ENCODE data around the gene ARHGAP19. TPM values are rescaled to one million over a fixed set of nuclear protein-coding genes. Genes with fewer than 3 reads are reported as not detected.

ARHGAP19 gene
- total RNA-seq, 3 donors from 2014 or later, result 5.9 to 10.7 (median 8.8) TPM

GRCh38 chr10:97325754-97326153 is 33.3 kb upstream of the ARHGAP19 start:
- TF ChIP-seq, protein P1, sequence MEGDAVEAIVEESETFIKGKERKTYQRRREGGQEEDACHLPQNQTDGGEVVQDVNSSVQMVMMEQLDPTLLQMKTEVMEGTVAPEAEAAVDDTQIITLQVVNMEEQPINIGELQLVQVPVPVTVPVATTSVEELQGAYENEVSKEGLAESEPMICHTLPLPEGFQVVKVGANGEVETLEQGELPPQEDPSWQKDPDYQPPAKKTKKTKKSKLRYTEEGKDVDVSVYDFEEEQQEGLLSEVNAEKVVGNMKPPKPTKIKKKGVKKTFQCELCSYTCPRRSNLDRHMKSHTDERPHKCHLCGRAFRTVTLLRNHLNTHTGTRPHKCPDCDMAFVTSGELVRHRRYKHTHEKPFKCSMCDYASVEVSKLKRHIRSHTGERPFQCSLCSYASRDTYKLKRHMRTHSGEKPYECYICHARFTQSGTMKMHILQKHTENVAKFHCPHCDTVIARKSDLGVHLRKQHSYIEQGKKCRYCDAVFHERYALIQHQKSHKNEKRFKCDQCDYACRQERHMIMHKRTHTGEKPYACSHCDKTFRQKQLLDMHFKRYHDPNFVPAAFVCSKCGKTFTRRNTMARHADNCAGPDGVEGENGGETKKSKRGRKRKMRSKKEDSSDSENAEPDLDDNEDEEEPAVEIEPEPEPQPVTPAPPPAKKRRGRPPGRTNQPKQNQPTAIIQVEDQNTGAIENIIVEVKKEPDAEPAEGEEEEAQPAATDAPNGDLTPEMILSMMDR (IDR thresholded peaks at IDR 0.05), result no peak
- Histone ChIP-seq H3K9me3 (no peaks in the 10 kb centered on the region), H3K4me1 (ENCODE audit: low read depth) (peaks cover 47% of the 10 kb centered on the region), H3K4me3 (no peak overlapping the region), H3K36me3 (ENCODE audit: low read depth) (no peaks in the 10 kb centered on the region)
- DNase-seq (no peak), ATAC-seq (no peak)
- intact Hi-C loops (cut with DNase I, micrococcal nuclease), result no loop called here

DNA sequence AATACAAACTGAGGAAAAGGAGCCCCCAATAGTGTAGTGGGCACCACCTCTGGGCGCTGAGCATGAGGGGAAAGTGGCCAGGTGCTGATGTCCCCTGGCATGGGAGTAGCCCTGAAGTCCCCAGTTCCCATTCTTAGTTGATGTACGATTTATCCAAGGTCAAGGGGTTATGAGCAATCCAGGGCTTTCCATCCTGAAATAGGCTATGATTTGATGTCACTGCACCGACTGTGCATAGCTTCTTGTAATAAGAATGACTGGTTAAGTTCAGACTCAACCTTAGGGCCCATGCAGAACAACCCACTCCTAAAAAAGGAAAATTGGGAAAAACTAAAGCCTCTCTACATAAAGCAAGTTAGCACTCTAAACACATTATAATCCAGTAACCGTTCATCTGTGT is 31.1 kb upstream of the ARHGAP19 start:
- no peak for ATAC-seq
- intact Hi-C loops (cut with DNase I, micrococcal nuclease), result no loop called here
- no peak for DNase-seq
- Histone ChIP-seq H3K4me1 (ENCODE audit: low read depth) (peaks cover 30% of the 10 kb centered on the region), H3K36me3 (ENCODE audit: low read depth) (no peaks in the 10 kb centered on the region), H3K9me3 (no peaks in the 10 kb centered on the region), H3K4me3 (no peak overlapping the region)
- TF ChIP-seq, protein P1 (IDR thresholded peaks at IDR 0.05), result no peak

DNA sequence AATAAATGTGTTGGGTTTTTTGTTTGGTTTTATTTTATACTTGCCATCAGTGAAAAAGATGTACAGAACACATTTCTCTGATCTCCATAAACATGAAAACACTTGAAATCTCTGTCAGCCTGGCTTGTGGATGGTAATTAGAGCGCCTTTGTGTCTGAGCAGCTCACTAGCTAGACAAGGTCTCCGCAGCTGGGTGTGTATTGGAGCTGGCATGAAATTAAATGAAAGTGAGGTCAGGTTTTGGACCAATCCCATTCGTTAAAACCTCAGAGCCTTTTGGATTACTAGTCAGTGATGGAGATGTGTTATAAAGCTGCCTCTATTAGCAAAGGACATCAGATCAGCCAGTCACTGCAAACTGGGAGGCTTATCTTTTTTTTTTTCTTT is 29.4 kb upstream of the ARHGAP19 start:
- no peak for ATAC-seq
- Histone ChIP-seq H3K36me3 (ENCODE audit: low read depth) (no peaks in the 10 kb centered on the region), H3K9me3 (no peaks in the 10 kb centered on the region), H3K4me1 (ENCODE audit: low read depth) (peaks cover 14% of the 10 kb centered on the region), H3K4me3 (no peak overlapping the region)
- intact Hi-C loops (cut with DNase I, micrococcal nuclease), result no loop called here
- DNase-seq, result no peak
- TF ChIP-seq, protein P1 (IDR thresholded peaks at IDR 0.05), result no peak

GRCh38 chr10:97321032-97321803 is 28.8 kb upstream of the ARHGAP19 start:
- intact Hi-C loops (cut with DNase I, micrococcal nuclease), result no loop called here
- H3K9me3 ChIP-seq, result no peaks in the 10 kb centered on the region
- no peak for ATAC-seq
- no peaks in the 10 kb centered on the region for H3K36me3 ChIP-seq (ENCODE audit: low read depth)
- peak; percentile 52 to 67 (median 61) for DNase-seq
- TF ChIP-seq, protein P1 (IDR thresholded peaks at IDR 0.05), result no peak
- H3K4me3 ChIP-seq, result no peak overlapping the region
- H3K4me1 ChIP-seq (ENCODE audit: low read depth), result peaks cover 12% of the 10 kb centered on the region

- DNase-seq, result peak; percentile 37 to 72 (median 61)
- Histone ChIP-seq H3K9me3 (no peaks in the 10 kb centered on the region), H3K36me3 (ENCODE audit: low read depth) (no peaks in the 10 kb centered on the region), H3K4me3 (no peak overlapping the region), H3K4me1 (ENCODE audit: low read depth) (peaks cover 12% of the 10 kb centered on the region)
- no peak for ATAC-seq
- intact Hi-C loops (cut with DNase I, micrococcal nuclease), result no loop called here
- TF ChIP-seq, protein P1 (IDR thresholded peaks at IDR 0.05), result no peak
Observed at GRCh38 chr10:97320480-97321031, 28.1 kb upstream of the ARHGAP19 start.
